ENCODE measurements around the gene CDK6.

GRCh38 chr7:92830532-92831110, 5.8 kb downstream of the CDK6 start:
- no peak for TF ChIP-seq CTCF (IDR thresholded peaks at IDR 0.05; ENCODE audit: low read length)
- TF ChIP-seq EZH2 (IDR thresholded peaks at IDR 0.05; ENCODE audit: borderline replicate concordance, low read length) = no peak

Data from OCI-LY1 (cell line).